H1 (cell line): Measurements from ENCODE around the gene BIN1. TPM values are rescaled to one million over a fixed set of nuclear protein-coding genes. Genes with fewer than 3 reads are reported as not detected.
A peak's percentile ranks its signal among the peaks of the same experiment; 100 is the strongest.

ENCODE experiments used
- BCL11A ChIP-seq, 2 experiments: IDR thresholded peaks; one replicate each; pipeline ENCODE4 v1.6.1; 2011; ENCODE audit warnings: low read depth in 2 of 2, low read length in 2 of 2, mild to moderate bottlenecking in 2 of 2
- BRCA1 ChIP-seq: IDR thresholded peaks from 2 replicates; pipeline ENCODE4 v1.6.1; 2012; ENCODE audit warnings: low read depth, low read length, improper control_type of control experiment
- GABPA ChIP-seq: IDR thresholded peaks from 2 replicates; pipeline ENCODE4 v1.6.1; 2011; ENCODE audit warnings: mild to moderate bottlenecking, low read length, moderate library complexity, borderline replicate concordance; ENCODE audit not compliant: insufficient read depth
- JUN ChIP-seq: IDR thresholded peaks from 2 replicates; pipeline ENCODE4 v1.6.1; 2011; ENCODE audit warnings: low read depth, mild to moderate bottlenecking, improper control_type of control experiment, low read length
- JUND ChIP-seq: IDR thresholded peaks from 2 replicates; pipeline ENCODE4 v1.6.1; 2011; ENCODE audit warnings: mild to moderate bottlenecking, improper control_type of control experiment, low read length
- KDM5A ChIP-seq: fragments of 200-600 bp; IDR thresholded peaks from 2 replicates; pipeline ENCODE4 v1.7.1; 2012; ENCODE audit warnings: mild to moderate bottlenecking, low read length, inconsistent platforms, mixed read lengths
- MAFK ChIP-seq: IDR thresholded peaks from 2 replicates; pipeline ENCODE4 v1.6.1; 2012; ENCODE audit warnings: low read depth, mild to moderate bottlenecking, improper control_type of control experiment, low read length
- NANOG ChIP-seq: IDR thresholded peaks from 2 replicates; pipeline ENCODE4 v1.6.1; 2011; ENCODE audit warnings: low read length, low read depth, mild to moderate bottlenecking, inconsistent platforms; ENCODE audit not compliant: insufficient read depth, poor library complexity, severe bottlenecking
- POLR2AphosphoS5 ChIP-seq: IDR thresholded peaks from 2 replicates; pipeline ENCODE4 v1.6.1; 2011; ENCODE audit warnings: low read depth, low read length
- POU5F1 ChIP-seq: IDR thresholded peaks from 2 replicates; pipeline ENCODE4 v1.6.1; 2011; ENCODE audit warnings: low read depth, mild to moderate bottlenecking, low read length, moderate library complexity
- RAD21 ChIP-seq, 2 experiments: IDR thresholded peaks in 1 of 2; conservative IDR thresholded peaks in 1 of 2; 2 replicates each; pipeline ENCODE4 v1.6.1; 2011; ENCODE audit warnings: low read depth in 2 of 2, low read length in 2 of 2, improper control_type of control experiment in 1 of 2, inconsistent platforms in 1 of 2, mild to moderate bottlenecking in 1 of 2, moderate library complexity in 1 of 2
- RBBP5 ChIP-seq: IDR thresholded peaks from 2 replicates; pipeline ENCODE4 v1.7.1; 2012; ENCODE audit warnings: low read depth, mild to moderate bottlenecking, inconsistent platforms, low read length, moderate library complexity, borderline replicate concordance
- RXRA ChIP-seq: IDR thresholded peaks from 2 replicates; pipeline ENCODE4 v1.6.1; 2011; ENCODE audit warnings: low read depth, mild to moderate bottlenecking, low read length, moderate library complexity; ENCODE audit not compliant: insufficient read depth
- SP2 ChIP-seq: IDR thresholded peaks from 2 replicates; pipeline ENCODE4 v1.6.1; 2012; ENCODE audit warnings: mild to moderate bottlenecking, low read length, inconsistent platforms
- TBP ChIP-seq: IDR thresholded peaks from 2 replicates; pipeline ENCODE4 v1.6.1; 2011; ENCODE audit warnings: low read depth, low read length, improper control_type of control experiment
- TCF12 ChIP-seq: IDR thresholded peaks from 2 replicates; pipeline ENCODE4 v1.6.1; 2011; ENCODE audit warnings: low read depth, mild to moderate bottlenecking, low read length
- YY1 ChIP-seq: IDR thresholded peaks from 2 replicates; pipeline ENCODE4 v1.6.1; 2011; ENCODE audit warnings: low read depth, mild to moderate bottlenecking, low read length
- ZNF274 ChIP-seq: IDR thresholded peaks from 2 replicates; pipeline ENCODE4 v1.7.0; 2012; ENCODE audit warnings: low read length, borderline replicate concordance; ENCODE audit errors: extremely low read depth
- polyA plus RNA-seq, 7 experiments: library from polyadenylated mRNA; depleted of rRNA in 3 of 7; stranded (reverse) in 5 of 7; unstranded in 2 of 7; fragments of >200 nt in 5 of 7; fragments of 200-250 nt in 2 of 7; gene quantifications; 1 replicate in 5 of 7; 2 replicates in 1 of 7; 4 replicates in 1 of 7; pipeline versions ENCODE4 v1.2.1 to v1.2.3, GENCODE V29; 2011 to 2013; ENCODE audit warnings: missing spikeins in 2 of 7, mixed read lengths in 2 of 7
- total RNA-seq: library from RNA; stranded (reverse); fragmentation: NEBNext Ultra II Directional; extraction: Animal tissue kit (Norgen Biotek cat#: 25700); gene quantifications from 2 replicates; pipeline ENCODE4 v1.2.1, GENCODE V29; 2021
- TF ChIP-seq, protein P1 (sequence below), 3 experiments: IDR thresholded peaks; 1 replicate in 2 of 3; 2 replicates in 1 of 3; pipeline versions ENCODE4 v1.5.1 to v1.6.1; 2011; ENCODE audit warnings: low read length in 3 of 3, mild to moderate bottlenecking in 3 of 3, inconsistent platforms in 2 of 3, low read depth in 1 of 3, moderate library complexity in 1 of 3; ENCODE audit not compliant: insufficient read depth in 1 of 3; ENCODE audit errors: control extremely low read depth in 1 of 3
- TF ChIP-seq, protein P2 (sequence below): IDR thresholded peaks from 2 replicates; pipeline ENCODE4 v1.6.1; 2012; ENCODE audit warnings: inconsistent platforms
- TF ChIP-seq, protein P3 (sequence below): IDR thresholded peaks from 2 replicates; pipeline ENCODE4 v1.6.1; 2012; ENCODE audit warnings: inconsistent platforms

The BIN1 gene
- total and polyA plus RNA-seq, 2 of the 8 experiments (the other 6 are each of a cell fraction or from before 2014, with no cell fraction given) = 23.6 to 35.6 TPM

DNA sequence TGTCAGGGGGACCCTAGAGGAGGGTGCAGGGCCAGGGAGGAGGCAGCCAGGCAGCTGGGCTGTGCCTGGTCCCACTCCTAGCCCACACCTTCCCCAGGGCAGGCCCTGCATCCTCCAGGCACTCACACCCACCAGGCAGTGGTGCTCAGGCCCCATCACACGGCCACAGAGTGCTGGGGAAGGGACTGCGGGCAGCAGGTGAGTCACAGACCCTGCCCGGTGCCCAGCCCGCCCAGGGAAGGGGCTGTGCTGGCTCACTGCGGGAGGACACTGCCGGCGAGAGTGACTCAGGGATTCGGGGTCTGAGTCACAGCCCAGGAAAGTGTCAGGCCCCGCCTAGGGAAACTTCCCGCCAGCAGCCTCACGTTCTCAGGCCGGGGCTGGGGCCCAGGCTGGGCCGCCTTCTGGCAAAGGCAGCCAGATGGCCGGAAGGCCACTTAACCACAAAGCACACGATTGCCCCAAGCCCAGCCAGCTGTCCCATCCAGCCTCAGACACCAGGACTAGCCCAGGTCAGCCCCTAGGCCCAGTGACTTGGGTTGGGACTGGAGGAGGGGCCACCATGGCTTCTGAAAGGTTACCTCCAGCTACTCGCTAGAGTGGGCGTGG is 42.2 kb downstream of the BIN1 start (continued):
- TF ChIP-seq POU5F1 (no peak), YY1 (no peak), NANOG (no peak), ZNF274 (no peak), SP2 (no peak), TBP (peak; percentile 14; the same call in 1 of the 2 replicates), KDM5A (no peak), BCL11A (IDR thresholded peaks at IDR 0.05; ENCODE audit: low read depth in 2 of 2, low read length in 2 of 2) (no peak), MAFK (peak; percentile 88; the same call in 1 of the 2 replicates), JUN (no peak), RXRA (no peak), TCF12 (no peak), POLR2AphosphoS5 (no peak), JUND (peak; percentile 67; the same call in 1 of the 2 replicates), BRCA1 (no peak), RAD21 (IDR thresholded peaks at IDR 0.05 in 1 of 2, conservative IDR thresholded peaks at IDR 0.05 in 1 of 2; ENCODE audit: low read depth in 2 of 2, low read length in 2 of 2) (0 out of 4 replicates have a peak, but pooled peaks of 1 of the 2 experiments have one; percentile 3), GABPA (no peak), RBBP5 (no peak)
- TF ChIP-seq, protein P1, sequence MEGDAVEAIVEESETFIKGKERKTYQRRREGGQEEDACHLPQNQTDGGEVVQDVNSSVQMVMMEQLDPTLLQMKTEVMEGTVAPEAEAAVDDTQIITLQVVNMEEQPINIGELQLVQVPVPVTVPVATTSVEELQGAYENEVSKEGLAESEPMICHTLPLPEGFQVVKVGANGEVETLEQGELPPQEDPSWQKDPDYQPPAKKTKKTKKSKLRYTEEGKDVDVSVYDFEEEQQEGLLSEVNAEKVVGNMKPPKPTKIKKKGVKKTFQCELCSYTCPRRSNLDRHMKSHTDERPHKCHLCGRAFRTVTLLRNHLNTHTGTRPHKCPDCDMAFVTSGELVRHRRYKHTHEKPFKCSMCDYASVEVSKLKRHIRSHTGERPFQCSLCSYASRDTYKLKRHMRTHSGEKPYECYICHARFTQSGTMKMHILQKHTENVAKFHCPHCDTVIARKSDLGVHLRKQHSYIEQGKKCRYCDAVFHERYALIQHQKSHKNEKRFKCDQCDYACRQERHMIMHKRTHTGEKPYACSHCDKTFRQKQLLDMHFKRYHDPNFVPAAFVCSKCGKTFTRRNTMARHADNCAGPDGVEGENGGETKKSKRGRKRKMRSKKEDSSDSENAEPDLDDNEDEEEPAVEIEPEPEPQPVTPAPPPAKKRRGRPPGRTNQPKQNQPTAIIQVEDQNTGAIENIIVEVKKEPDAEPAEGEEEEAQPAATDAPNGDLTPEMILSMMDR (IDR thresholded peaks at IDR 0.05; ENCODE audit: control extremely low read depth in 1 of 3, insufficient read depth in 1 of 3, low read depth in 1 of 3, low read length in 3 of 3) = no peak
- TF ChIP-seq, protein P2, sequence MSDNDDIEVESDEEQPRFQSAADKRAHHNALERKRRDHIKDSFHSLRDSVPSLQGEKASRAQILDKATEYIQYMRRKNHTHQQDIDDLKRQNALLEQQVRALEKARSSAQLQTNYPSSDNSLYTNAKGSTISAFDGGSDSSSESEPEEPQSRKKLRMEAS = 0 out of 2 replicates have a peak, but pooled peaks have one; percentile 21
- TF ChIP-seq, protein P3, sequence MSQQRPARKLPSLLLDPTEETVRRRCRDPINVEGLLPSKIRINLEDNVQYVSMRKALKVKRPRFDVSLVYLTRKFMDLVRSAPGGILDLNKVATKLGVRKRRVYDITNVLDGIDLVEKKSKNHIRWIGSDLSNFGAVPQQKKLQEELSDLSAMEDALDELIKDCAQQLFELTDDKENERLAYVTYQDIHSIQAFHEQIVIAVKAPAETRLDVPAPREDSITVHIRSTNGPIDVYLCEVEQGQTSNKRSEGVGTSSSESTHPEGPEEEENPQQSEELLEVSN = peak; percentile 61
